Pancreas (tissue), 10 donors: ENCODE results near the gene ERRFI1. TPM values are rescaled to one million over a fixed set of nuclear protein-coding genes. Genes with fewer than 3 reads are reported as not detected.
"Not testable (repeated sequence)": the region's sequence is repeated elsewhere in the genome, so short reads cannot be mapped to it uniquely, and the experiment has no call there.

ENCODE experiments used
- ATAC-seq, 4 donors: fragments of 200-7000 bp; cut with Tn5 transposase; one replicate each; pipeline versions ENCODE4 v1.8.0 to v1.9.1; 2020; ENCODE audit warnings: mild to moderate bottlenecking in 4 of 4, moderate library complexity in 4 of 4
- DNase-seq, 6 donors: peaks; one replicate each; pipeline ENCODE4 v3.0.0-alpha.2; 2020
- FAIRE-seq: peaks from 2 replicates; lab custom pipeline; 2012; peaks lifted over from hg19 to GRCh38; lab: Jason Lieb, UNC
- H3K27ac ChIP-seq, 4 donors: fragments of 200-600 bp; sonication (generic); 1 replicate in 3 of 4; 2 replicates in 1 of 4; pipeline versions ENCODE4 v1.5.0 to v1.8.0; 2020
- H3K27me3 ChIP-seq, 4 donors: fragments of 200-600 bp; one replicate each; pipeline ENCODE4 v1.8.0; 2021
- H3K36me3 ChIP-seq, 3 donors: fragments of 200-600 bp; sonication (generic) in 1 of 3; one replicate each; pipeline versions ENCODE4 v1.5.0 to v1.8.0; 2020 to 2021
- H3K4me1 ChIP-seq, 3 donors: fragments of 200-600 bp; one replicate each; pipeline ENCODE4 v1.8.0; 2021
- H3K4me3 ChIP-seq, 4 donors: fragments of 200-600 bp; sonication (generic) in 2 of 4; one replicate each; pipeline versions ENCODE4 v1.5.0 to v1.8.0; 2020 to 2021
- H3K9me3 ChIP-seq, 4 donors: fragments of 200-600 bp; one replicate each; pipeline ENCODE4 v1.8.0; 2021
- CTCF ChIP-seq, 4 donors: fragments of 200-600 bp; sonication (generic) in 3 of 4; IDR thresholded peaks; one replicate each; pipeline versions ENCODE4 v1.5.0 to v1.8.0; 2021; ENCODE audit warnings: antibody characterized with exemption in 4 of 4
- WGBS, 2 donors: extraction: QIAGEN DNeasy Blood & Tissue Kit; methylation state at CpG; one replicate each; pipeline ENCODE4 v1.1.7; 2013; 5-methylcytosine and 5-hydroxymethylcytosine counted together
- intact Hi-C, 3 donors: fragments of 100-400 bp; cut with DNase I; formaldehyde crosslinking; loops; one replicate each; pipeline versions ENCODE4 v1.11.1 to v1.14.2; 2022
- polyA plus RNA-seq, 2 donors: library from polyadenylated mRNA; stranded (reverse); fragments of 200-250 nt; gene quantifications; one replicate each; pipeline ENCODE4 v1.2.3, GENCODE V29; 2013
- total RNA-seq, 6 donors: library from RNA; stranded (reverse); fragmentation: NEBNext Ultra II Directional in 4 of 6; extraction: Animal tissue kit (Norgen Biotek cat#: 25700) in 4 of 6; gene quantifications; one replicate each; pipeline versions ENCODE4 v1.2.1 to v1.2.4, GENCODE V29; 2021 to 2023
- donor health status: healthy with polysubstance abuse.
- donor health status: DM: no; HTN: no; CAD: no; lungs with moderate emphysema.
- donor health status: DM: no; HTN: no; CAD: no.
- donor health status: control.
- donor health status: control.
- donor health status: Bipolar disorder and iron deficiency.
- donor health status: DM: yes; HTN: yes; CAD: no.
- donor health status: DM: no; HTN: no; CAD: no.
- donor health status: DM: no; HTN: no; CAD: no.
- donor health status: DM: yes; HTN: yes; CAD: no.

The ERRFI1 gene
- total and polyA plus RNA-seq, 8 donors = 36.4 to 392 (median 101) TPM

- no peak for TF ChIP-seq CTCF (IDR thresholded peaks at IDR 0.05)
- H3K4me1 ChIP-seq = no peaks in the 10 kb centered on the region
- no peaks in the 10 kb centered on the region for H3K36me3 ChIP-seq
- H3K9me3 ChIP-seq = no peaks in the 10 kb centered on the region
- DNase-seq (no peak), FAIRE-seq (no peak), ATAC-seq (no peak)
- H3K27ac ChIP-seq = no peak overlapping the region
- no peaks in the 10 kb centered on the region for H3K27me3 ChIP-seq
- 95 to 97% methylated on average over 4 of the region's 4 CpGs for WGBS, 2 donors
- intact Hi-C loops = no loop called here
- no peak overlapping the region for H3K4me3 ChIP-seq
These were observed 25.5 kb upstream of the ERRFI1 start for GRCh38 chr1:8051650-8052049.

- H3K4me3 ChIP-seq, H3K27me3 ChIP-seq, H3K4me1 ChIP-seq, DNase-seq, ATAC-seq, FAIRE-seq, H3K36me3 ChIP-seq, intact Hi-C loops, H3K9me3 ChIP-seq, H3K27ac ChIP-seq: not testable (repeated sequence)
- 90 to 97% methylated on average over 3 to 4 of the region's 4 CpGs for WGBS, 2 donors
These were observed 23.1 kb upstream of the ERRFI1 start for GRCh38 chr1:8049229-8049628.

GRCh38 chr1:8047686-8048445 is 21.8 kb upstream of the ERRFI1 start:
- no peak for DNase-seq
- 76 to 84% methylated on average over 7 of the region's 7 CpGs for WGBS, 2 donors
- intact Hi-C loops = no loop called here

GRCh38 chr1:8047112-8047511 is 21.0 kb upstream of the ERRFI1 start:
- DNase-seq (no peak), ATAC-seq (peak in 2 of 4 donors; percentile 72 to 76), FAIRE-seq (no peak)
- no peak overlapping the region for H3K4me3 ChIP-seq
- intact Hi-C loops = no loop called here
- TF ChIP-seq CTCF (IDR thresholded peaks at IDR 0.05) = no peak
- H3K9me3 ChIP-seq = no peaks in the 10 kb centered on the region
- no peaks in the 10 kb centered on the region for H3K36me3 ChIP-seq
- no peaks in the 10 kb centered on the region for H3K4me1 ChIP-seq
- no peak overlapping the region for H3K27ac ChIP-seq
- 71 to 77% methylated on average over 3 of the region's 3 CpGs for WGBS, 2 donors
- H3K27me3 ChIP-seq = no peaks in the 10 kb centered on the region

More at GRCh38 chr1:8047686-8048445, 21.8 kb upstream of the ERRFI1 start:
- H3K27ac ChIP-seq = no peak overlapping the region
- H3K4me3 ChIP-seq = no peak overlapping the region
- no peaks in the 10 kb centered on the region for H3K9me3 ChIP-seq
- no peaks in the 10 kb centered on the region for H3K27me3 ChIP-seq
- H3K4me1 ChIP-seq = no peaks in the 10 kb centered on the region
- peak in 2 of 4 donors; percentile 18 to 52 for ATAC-seq
- TF ChIP-seq CTCF (IDR thresholded peaks at IDR 0.05) = no peak
- H3K36me3 ChIP-seq = no peaks in the 10 kb centered on the region
- FAIRE-seq = no peak

GRCh38 chr1:8046391-8046790 is 20.3 kb upstream of the ERRFI1 start:
- no peaks in the 10 kb centered on the region for H3K27me3 ChIP-seq
- no peak overlapping the region for H3K27ac ChIP-seq
- no peak overlapping the region for H3K4me3 ChIP-seq
- intact Hi-C loops = no loop called here
- H3K9me3 ChIP-seq = no peaks in the 10 kb centered on the region
- WGBS, 2 donors = 92 to 95% methylated on average over 12 of the region's 12 CpGs
- no peaks in the 10 kb centered on the region for H3K4me1 ChIP-seq
- DNase-seq (no peak), ATAC-seq (no peak), FAIRE-seq (no peak)
- no peaks in the 10 kb centered on the region for H3K36me3 ChIP-seq
- no peak for TF ChIP-seq CTCF (IDR thresholded peaks at IDR 0.05)
